HG03439 (cell line): Measurements from ENCODE around the gene DDX39A.

Experiments used
- ATAC-seq: cut with Tn5 transposase; IDR thresholded peaks from one replicate; pipeline ENCODE4 v1.9.1; 2021; ENCODE audit warnings: mild to moderate bottlenecking, moderate library complexity; ENCODE audit not compliant: unreplicated experiment

DDX39A gene

DNA sequence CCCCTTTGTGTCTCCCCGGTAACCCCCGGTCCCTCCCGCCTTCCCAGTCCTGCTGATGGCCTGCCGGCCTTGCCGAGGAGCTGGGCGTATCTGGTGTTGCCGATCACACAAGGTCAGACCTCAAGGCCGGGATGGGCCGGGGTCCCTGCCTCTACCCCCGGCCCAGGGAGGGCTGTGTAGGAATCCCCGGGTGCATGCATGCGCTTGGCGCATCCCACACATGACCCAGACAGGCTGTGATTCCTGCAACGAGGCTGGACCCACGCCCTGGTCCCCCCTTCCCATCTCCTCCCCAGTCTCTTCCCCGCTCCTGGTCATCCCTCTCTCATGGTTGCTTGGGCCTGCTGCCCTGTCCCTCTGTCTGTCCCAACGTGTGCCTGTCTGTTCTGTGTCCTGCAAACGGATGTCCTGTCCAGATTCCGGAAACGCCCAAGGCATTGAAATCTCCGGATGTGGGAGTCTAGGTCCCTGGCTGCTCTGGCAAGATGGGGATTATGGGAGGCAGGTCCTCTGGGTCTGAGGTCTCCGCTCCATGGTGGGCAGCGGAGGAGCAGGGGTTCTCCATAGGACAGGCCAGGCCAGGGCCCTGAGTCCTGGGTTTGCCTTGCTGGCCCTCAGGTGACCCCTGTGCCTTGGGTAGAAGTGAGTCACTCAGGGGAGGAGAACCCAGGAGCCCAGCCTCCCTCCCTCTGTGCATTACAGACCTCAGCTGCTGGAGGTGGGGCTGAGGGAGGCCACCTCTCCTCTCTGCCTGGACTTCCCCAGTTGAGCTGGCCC is 15.6 kb upstream of the DDX39A start:
- no peak for ATAC-seq

DNA sequence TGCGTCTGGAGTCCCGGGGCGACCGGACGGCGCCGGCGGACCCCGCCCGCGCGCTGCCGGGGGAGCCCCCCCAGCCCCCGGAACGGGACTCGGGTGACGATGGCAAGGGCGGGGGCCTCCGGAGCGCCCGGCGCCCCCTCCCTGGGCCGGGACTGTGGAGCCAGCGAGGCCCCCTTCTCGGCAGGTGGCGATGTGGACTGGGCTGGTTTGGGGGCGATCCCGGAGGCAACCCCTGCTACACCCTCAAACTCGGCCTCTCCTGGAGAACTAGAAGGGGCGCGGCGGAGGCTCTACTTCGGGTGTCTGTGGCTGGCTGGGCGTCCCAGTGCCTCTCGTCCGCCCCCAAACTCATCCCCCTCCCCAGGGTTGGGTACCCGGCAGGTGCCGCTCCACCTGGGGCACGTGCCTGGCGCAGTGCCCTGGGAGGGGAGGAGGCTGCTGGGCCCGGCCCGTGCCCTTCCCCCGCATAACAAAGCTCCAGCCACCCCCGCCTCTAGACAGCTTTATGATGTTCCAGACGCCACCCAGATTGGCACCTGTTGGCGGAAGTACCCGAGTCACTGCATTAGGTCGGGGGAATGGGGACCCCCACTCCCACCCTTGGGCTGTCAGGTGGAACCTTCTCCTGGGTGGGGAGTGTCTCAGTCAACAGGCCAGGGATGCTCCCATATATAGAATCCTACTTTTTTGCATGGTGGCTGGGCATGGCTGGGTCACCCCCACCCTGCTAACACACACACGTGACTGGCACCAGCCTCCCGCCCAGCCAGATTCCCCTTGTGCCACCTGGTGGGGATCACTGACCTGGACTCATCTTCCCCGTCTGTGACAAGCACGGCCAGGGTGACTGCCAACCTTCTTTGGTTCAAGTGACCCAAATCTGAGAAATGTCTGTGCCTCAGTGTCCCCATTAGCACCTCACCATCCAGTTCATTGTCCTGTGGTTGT is 14.7 kb upstream of the DDX39A start:
- peak; percentile 14 for ATAC-seq

GRCh38 chr19:14432791-14433553 is 13.8 kb upstream of the DDX39A start, which contains the start of gene PKN1:
TSS of gene PKN1 (plus strand) at chr19:14433306. CDS start at chr19:14433522, 216 bp downstream.
- peak; percentile 45 for ATAC-seq

GRCh38 chr19:14430712-14431111 is 11.6 kb upstream of the DDX39A start:
- ATAC-seq = no peak

DNA sequence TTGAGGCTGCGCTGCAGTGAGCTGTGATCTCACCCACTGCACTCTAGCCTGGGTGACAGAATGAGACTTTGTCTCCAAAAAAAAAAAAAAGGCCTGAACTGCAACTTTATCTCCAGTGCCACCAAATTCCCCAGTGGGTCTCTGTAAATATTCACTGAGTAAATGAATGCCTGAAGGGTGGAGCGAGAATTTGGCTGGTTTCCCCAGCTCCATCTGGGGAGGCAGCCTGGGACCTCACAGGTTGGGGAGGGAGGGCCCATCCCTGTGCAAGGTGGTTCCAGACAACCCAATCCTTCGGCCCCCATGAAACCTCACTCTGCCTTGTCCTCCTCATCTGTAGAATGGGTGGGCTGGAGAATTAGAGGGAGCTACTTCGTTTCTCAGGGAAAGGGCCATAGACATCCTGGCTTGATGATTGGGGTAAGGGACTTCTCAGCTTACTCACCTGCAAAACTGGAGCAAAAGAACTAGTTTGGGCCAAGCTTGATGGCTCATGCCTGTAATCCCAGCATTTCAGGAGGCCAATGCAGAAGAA is 9.8 kb upstream of the DDX39A start:
- ATAC-seq = no peak

DNA sequence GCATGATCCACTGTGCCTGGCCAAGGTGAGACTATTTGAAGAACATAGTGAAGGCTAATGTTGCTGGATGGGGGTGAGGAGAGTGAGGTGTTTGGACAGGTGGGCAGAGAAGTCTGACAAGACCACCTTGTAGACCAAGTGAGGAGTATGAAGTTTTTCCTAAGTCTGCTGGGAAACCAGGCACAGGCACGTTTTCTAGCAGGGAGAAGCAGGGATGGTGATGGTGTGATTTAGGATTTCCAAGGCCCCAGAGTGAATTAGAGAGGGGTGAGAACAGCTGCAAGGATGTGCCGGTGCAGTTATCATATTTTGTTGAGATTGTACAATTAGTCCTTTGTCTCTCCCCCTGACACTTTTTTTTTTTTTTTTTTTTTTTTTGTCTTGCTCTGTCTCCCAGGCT is 8.3 kb upstream of the DDX39A start:
- no peak for ATAC-seq

DNA sequence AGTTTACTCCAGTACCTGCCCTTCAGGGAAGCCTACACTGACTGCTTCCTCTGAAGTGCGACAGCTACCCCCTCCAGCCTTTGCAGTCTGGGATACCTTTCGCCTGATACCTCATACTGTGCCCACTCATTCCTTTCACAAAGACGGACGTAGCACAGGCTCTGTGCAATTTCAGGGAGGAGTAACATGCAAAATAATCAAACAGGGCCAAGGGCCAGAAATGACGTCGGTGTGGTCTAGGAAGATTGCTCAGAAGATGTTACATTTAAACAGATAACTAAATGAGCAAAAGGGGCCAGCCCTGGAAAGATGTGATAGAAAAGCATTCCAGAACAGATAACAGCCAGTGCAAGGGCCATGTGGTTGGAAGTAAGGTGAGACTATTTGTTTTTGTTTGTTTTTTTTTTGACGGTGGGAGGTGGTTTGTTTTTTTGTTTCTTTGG is 6.6 kb upstream of the DDX39A start:
- ATAC-seq = no peak

DNA sequence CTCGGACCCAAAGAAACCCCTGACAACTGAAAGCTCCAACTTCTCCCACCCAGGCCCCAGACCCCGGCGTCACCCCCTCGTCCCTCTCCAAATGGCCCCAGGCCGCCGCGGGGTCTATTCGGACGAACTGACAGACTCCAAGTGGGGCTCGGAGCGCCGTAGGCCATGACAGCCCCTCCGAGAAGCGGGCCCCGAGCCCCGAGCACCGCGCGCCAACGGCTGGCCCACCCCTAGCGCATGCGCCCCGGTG is 360 bp downstream of the DDX39A start:
- peak; percentile 35 for ATAC-seq

GRCh38 chr19:14416817-14417231 is 2.3 kb downstream of the DDX39A start:
- no peak for ATAC-seq

DNA sequence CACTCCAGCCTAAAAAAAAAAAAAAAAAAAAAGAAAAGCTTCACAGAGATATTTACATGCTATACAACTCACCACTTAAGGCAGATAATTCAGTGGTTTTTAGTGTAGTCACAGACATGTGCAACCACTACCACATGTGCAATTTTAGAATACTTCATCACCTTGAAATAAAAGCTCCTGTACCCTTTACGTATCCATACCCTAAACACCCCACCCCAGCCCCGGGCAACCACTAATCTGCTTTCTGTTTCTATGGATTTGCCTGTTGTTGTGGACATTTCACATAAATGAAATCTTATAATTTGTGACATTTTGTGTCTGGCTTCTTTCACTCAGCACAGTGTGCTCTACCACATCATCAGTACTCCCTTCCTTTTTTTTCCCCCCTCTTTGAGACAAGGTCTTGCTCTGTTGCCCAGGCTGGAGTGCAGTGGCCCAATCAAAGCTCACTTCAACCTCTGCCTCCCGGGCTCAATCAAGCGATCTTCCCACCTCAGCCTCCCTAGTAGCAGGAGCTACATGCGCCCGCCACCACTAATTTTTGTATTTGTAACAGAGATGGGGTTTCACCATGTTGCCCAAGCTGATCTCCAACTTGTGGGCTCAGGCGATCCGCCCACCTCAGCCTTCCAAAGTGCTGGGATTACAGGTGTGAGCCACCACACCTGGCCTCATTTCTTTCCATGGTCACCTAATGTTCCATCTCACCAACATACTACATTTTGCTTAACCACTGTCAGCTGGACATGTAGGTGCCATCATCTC is 4.0 kb downstream of the DDX39A start:
- no peak for ATAC-seq

DNA sequence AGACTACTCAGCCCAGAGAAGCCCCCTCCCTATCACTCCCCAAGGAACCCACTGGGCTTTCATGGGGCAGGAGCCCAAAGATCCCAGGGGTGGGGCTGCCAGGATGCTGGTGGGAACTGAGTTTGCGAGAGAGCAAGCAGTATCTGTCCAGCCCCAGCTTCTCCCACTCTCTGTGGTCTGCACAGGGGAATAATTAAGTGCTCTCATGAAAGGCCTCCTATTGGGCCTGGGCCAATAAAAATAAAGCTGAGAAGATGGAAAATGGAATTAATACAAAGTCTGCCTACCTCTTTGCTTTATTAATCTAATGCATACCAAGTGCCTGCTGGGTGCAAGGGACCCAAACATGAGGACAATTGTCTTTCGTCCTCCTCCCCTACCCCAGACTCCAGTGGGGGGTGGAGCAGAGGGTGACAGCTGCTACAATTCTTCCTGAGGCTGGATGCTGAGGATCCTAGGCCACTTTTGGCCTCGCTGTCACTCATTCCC is 5.4 kb downstream of the DDX39A start:
- ATAC-seq = no peak

DNA sequence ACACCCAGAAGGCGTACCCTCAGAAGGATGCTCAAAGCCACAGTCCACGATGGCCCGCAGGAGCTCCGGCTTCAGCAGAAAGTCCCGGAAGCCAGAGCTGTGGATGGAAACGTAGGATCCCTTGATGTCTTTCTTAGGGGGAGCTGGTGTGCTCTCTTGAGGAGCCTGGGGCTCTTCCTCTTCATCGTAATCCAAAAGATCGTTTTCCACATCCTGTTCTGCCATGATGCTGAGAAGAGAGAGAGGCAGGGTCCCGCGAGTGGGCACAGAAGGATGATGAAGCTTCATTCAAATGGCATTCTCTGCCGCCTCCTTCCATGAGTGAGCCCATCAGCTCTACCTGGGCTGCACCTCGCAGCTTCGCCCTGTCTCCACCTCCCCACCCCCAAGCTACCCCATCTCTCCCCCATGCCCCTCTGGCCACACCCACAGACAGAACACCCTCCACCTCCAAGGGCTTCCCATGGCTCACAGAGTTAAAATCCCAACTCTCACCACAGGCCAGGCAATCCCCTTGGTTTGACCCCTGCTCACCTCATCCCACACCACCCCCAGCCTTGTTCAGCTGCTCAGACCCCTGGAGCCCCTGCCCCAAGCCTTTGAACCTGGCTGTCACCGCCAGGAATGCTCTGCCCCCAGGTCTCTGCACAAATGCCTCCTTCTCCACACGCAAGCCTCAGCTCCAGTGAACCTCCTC is 6.0 kb downstream of the DDX39A start:
- no peak for ATAC-seq

- no peak for ATAC-seq
Measured at GRCh38 chr19:14412324-14412995, 6.7 kb downstream of the DDX39A start.

GRCh38 chr19:14411938-14412245 is 7.2 kb downstream of the DDX39A start:
- no peak for ATAC-seq

DNA sequence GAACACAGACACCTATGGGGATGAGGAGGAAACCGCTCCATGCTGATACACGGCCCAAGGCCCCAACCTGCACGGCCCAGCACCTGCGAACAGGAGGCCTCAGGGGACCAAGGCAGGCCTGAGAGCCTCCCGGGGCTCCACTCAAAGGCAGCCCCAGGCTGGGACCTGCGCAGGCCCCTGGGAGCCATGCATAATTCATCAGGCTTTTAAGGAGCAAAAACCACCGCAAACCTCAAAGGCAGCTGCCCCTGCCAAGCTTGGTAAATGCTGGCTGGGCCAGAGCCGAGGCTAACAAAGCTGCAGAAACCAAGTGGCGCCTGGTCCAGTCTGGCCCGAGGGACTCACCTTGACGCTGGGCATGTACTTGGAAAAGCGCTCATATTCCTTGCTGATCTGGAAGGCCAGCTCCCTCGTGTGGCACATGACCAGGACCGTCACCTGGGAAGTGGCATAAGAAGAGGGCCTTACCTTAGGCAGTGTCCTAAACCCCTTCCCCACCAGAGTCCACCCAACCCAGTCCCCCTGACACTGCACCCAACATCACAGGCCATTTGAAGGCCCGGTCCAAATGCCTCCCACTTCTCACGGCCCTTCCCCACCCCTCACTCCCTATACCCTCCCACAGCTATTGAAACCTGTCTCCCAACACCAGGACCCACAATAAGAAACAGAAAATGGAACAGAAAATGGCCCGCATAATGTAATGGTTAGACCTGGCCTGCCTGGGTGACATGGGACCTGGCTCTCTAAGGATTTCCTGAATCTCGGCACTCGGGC is 7.8 kb downstream of the DDX39A start:
- no peak for ATAC-seq

DNA sequence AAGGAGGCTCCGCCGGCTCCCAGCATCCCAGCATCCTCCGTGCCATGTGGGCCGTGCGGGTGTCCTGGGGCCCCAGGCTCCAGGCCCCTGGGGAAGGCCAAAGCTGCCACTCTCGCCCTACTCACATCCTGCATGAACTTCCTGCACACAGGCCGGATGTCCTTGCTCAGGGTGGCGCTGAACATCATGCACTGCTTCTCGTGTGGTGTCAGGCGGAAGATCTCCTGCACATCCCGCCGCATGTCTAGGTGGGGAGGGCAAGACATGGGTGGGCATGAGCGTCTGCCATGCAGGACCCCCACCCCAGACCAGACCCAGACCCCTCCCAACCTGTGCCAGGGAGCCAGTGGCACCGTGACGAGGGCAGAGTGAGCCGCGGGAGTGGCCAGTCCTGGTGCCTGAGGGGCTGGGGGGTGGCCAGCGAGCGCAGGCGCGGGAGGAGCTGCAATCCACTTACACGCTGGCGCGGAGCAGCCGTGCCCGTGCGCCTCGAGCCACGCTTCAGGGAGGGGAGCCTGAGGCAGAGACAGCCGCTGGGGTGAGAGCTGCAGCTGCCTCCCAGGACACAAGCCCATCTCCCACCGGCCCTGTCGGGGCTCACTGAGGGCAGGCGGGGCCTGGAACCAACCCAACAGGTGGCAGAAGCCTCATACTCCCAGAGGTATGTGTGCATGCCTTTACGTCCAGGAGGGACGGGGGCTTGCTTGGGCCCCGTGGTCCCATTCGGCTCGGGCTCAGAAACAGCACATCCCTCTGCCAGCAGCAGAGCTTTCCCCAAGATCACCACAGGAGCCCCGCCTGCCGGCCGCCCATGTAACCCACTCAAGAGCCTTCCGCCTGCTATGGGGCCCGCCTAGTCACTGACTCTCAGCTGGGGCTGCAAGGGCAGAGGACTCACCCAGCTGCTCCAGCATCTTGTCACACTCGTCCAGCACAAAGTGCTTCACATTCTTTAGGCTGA is 8.8 kb downstream of the DDX39A start:
- no peak for ATAC-seq
